ENCODE data around the gene CYTH2. TPM values are rescaled to one million over a fixed set of nuclear protein-coding genes. Genes with fewer than 3 reads are reported as not detected.

CYTH2 gene
- total RNA-seq, 1 experiment from 2014 or later, result 103 TPM

- H3K27me3 Mint-ChIP-seq (ENCODE audit: low read depth), result peaks cover 1% of the 10 kb centered on the region; the same call in 1 of the 2 replicates
- no peak overlapping the region for H3T11ph ChIP-seq (ENCODE audit: low read length)
- no peak for DNase-seq
- peaks cover 3 to 9% of the 10 kb centered on the region in 2 experiments for H3K4me1 Mint-ChIP-seq
- H4K91ac ChIP-seq (ENCODE audit: insufficient read length, low read depth, low read length), result no peak overlapping the region
- no peak overlapping the region for H4K5ac ChIP-seq (ENCODE audit: insufficient read length, low read depth, low read length)
- no peak overlapping the region; the same call in 1 of the 2 replicates for H2BK15ac ChIP-seq (ENCODE audit: low read depth, low read length)
- H3K23me2 ChIP-seq (ENCODE audit: insufficient read length, low read depth, low read length, poor library complexity, severe bottlenecking), result no peaks in the 10 kb centered on the region
- H3K9me3 Mint-ChIP-seq, result peaks cover 31 to 34% of the 10 kb centered on the region in 2 experiments
- H4K8ac ChIP-seq (replicated peaks; ENCODE audit: insufficient read length, low read depth, low read length), result no peak overlapping the region
- H3K79me1 ChIP-seq (ENCODE audit: insufficient read depth, low read depth, low read length, poor library complexity, severe bottlenecking), result no peaks in the 10 kb centered on the region
- no peak overlapping the region for H3K4me2 ChIP-seq (ENCODE audit: insufficient read depth, insufficient read length, low read length)
- H3K9me3 ChIP-seq (ENCODE audit: control insufficient read depth, low read depth, low read length), result no peaks in the 10 kb centered on the region
- H2BK12ac ChIP-seq (ENCODE audit: insufficient read length, low read depth, low read length), result no peak overlapping the region
- H2AFZ ChIP-seq (ENCODE audit: low read length), result no peak overlapping the region
- WGBS (ENCODE audit: extremely low coverage, insufficient read length, low lambda C conversion rate), result no CpG with 5 or more reads among the region's 6 CpGs
- no peak overlapping the region for H3K9ac ChIP-seq (ENCODE audit: extremely low read depth, insufficient read length, low read length)
- no peak overlapping the region for H2BK5ac ChIP-seq (ENCODE audit: insufficient read length, low read length)
- no peaks in the 10 kb centered on the region; the same call in 1 of the 2 replicates for H3K4me1 ChIP-seq (ENCODE audit: insufficient read depth, low read length)
- no peak overlapping the region for H2BK20ac ChIP-seq (ENCODE audit: low read depth, low read length, poor library complexity, severe bottlenecking)
- no peak overlapping the region for H3K4ac ChIP-seq (ENCODE audit: low read depth, low read length)
- H3K27me3 ChIP-seq (ENCODE audit: insufficient read depth, low read length), result no peaks in the 10 kb centered on the region
- H2BK120ac ChIP-seq (ENCODE audit: low read depth, low read length, poor library complexity, severe bottlenecking), result no peak overlapping the region
- no peak overlapping the region for H3K23ac ChIP-seq (ENCODE audit: insufficient read length, low read depth, low read length)
- H4K20me1 ChIP-seq (ENCODE audit: control insufficient read depth, insufficient read depth, insufficient read length), result no peaks in the 10 kb centered on the region
- no peak overlapping the region for H3K4me3 Mint-ChIP-seq
- no peaks in the 10 kb centered on the region for H3K79me2 ChIP-seq (ENCODE audit: insufficient read depth, low read length)
- TF ChIP-seq CTCF (conservative IDR thresholded peaks at IDR 0.05), result no peak
- no peak overlapping the region for H3K27ac ChIP-seq (ENCODE audit: insufficient read length, low read depth, low read length)
- H3K56ac ChIP-seq (ENCODE audit: insufficient read length, low read depth, low read length), result no peak overlapping the region
- no peak overlapping the region for H3K14ac ChIP-seq (ENCODE audit: insufficient read depth, low read length)
- no peak overlapping the region for H3K27ac Mint-ChIP-seq
- no peak overlapping the region for H3K18ac ChIP-seq (ENCODE audit: insufficient read length, low read depth, low read length)
- peaks cover 14 to 31% (median 18%) of the 10 kb centered on the region in 3 experiments for H3K36me3 Mint-ChIP-seq (ENCODE audit: insufficient read depth in 1 of 3, low read depth in 3 of 3)
- no peak overlapping the region for H2AK5ac ChIP-seq (ENCODE audit: insufficient read length, low read length)
Observed at GRCh38 chr19:48530770-48531169, 61.6 kb downstream of the CYTH2 start.

Other genes starting within 250 kb of the CYTH2 start
- gene CARD8, start 213.5 kb upstream of the CYTH2 start, total RNA-seq (2021), result 20.3 and 21.0 TPM in 2 replicates
- gene ZNF114, start 199.3 kb upstream of the CYTH2 start, total RNA-seq (2021), result 20.2 and 20.3 TPM in 2 replicates
- gene EMP3, start 143.8 kb upstream of the CYTH2 start, total RNA-seq (2021), result 9.6 and 13.2 TPM in 2 replicates
- gene TMEM143, start 105.4 kb upstream of the CYTH2 start, total RNA-seq (2021), result 15.2 and 16.0 TPM in 2 replicates
- 0.31 TPM in 1 of 2 replicates, not detected in the other for gene SYNGR4, start 105.0 kb upstream of the CYTH2 start, total RNA-seq (2021)
- gene KDELR1, start 77.8 kb upstream of the CYTH2 start, total RNA-seq (2021), result 195 and 198 TPM in 2 replicates
- 5.9 and 6.2 TPM in 2 replicates for gene GRIN2D, start 75.7 kb upstream of the CYTH2 start, total RNA-seq (2021)
- gene GRWD1, start 23.4 kb upstream of the CYTH2 start, total RNA-seq (2021), result 92.0 and 94.6 TPM in 2 replicates
- 1.1 and 1.2 TPM in 2 replicates for gene KCNJ14, start 13.8 kb upstream of the CYTH2 start, total RNA-seq (2021)
- gene LMTK3, start 42.5 kb downstream of the CYTH2 start, total RNA-seq (2021), result 14.4 and 15.2 TPM in 2 replicates
- 1.3 and 1.7 TPM in 2 replicates for gene SULT2B1, start 82.8 kb downstream of the CYTH2 start, total RNA-seq (2021)
- not detected in 2 replicates for gene SPACA4, start 137.4 kb downstream of the CYTH2 start, total RNA-seq (2021)
- 9.2 and 9.5 TPM in 2 replicates for gene FAM83E, start 145.7 kb downstream of the CYTH2 start, total RNA-seq (2021)
- gene RPL18, start 149.8 kb downstream of the CYTH2 start, total RNA-seq (2021), result 1,855 and 1,874 TPM in 2 replicates
- 55.0 and 57.2 TPM in 2 replicates for gene SPHK2, start 150.1 kb downstream of the CYTH2 start, total RNA-seq (2021)
- 11.4 and 12.6 TPM in 2 replicates for gene DBP, start 168.0 kb downstream of the CYTH2 start, total RNA-seq (2021)
- gene CA11, start 176.8 kb downstream of the CYTH2 start, total RNA-seq (2021), result 102 and 107 TPM in 2 replicates
- gene NTN5, start 203.6 kb downstream of the CYTH2 start, total RNA-seq (2021), result 0.33 and 0.55 TPM in 2 replicates
- 11.4 and 13.2 TPM in 2 replicates for gene FUT2, start 226.6 kb downstream of the CYTH2 start, total RNA-seq (2021)